HG03378 (cell line): ENCODE results near the gene PPP1R14D.

Source experiments
- ATAC-seq: cut with Tn5 transposase; IDR thresholded peaks from one replicate; pipeline ENCODE4 v1.9.1; 2021; ENCODE audit warnings: mild to moderate bottlenecking, moderate library complexity; ENCODE audit not compliant: unreplicated experiment

PPP1R14D gene

DNA sequence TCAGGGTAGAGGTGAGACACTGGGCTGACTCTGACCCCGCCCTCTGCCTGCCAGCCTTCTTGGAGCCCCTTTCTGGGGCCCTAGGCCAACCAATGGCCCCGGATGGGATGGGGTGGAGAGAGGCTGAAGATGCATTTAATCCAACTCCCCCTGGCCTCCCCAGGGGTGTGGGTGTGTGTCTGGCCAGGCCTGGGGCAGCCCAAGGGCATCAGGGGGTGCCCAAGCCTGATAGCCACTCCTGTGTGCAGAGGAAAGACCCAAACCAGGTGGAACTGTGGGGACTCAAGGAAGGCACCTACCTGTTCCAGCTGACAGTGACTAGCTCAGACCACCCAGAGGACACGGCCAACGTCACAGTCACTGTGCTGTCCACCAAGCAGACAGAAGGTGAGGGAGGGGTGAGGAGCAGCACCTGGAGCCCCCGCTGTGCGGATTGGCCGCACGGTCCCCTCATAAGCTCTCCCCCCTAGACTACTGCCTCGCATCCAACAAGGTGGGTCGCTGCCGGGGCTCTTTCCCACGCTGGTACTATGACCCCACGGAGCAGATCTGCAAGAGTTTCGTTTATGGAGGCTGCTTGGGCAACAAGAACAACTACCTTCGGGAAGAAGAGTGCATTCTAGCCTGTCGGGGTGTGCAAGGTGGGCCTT lies 24.9 kb upstream of the PPP1R14D start:
- no peak for ATAC-seq

DNA sequence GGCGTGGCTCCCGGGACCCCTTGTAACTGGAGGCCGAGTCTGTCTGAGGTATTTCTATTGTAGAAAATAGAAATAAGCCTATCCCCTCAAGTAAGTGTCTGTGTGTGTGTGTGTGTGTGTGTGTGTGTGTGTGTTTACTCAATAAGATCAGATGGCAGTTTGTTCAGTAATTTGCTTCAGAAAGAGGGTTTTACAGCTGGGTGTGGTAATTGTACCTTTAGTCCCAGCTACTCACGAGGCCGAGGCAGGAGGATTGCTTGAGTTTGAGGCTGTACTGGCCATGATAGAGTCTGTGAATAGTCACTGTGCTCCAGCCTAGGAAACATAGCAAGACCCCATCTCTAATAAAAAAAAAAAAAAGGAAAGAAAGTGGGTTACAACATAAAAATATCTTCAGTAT lies 24.0 kb upstream of the PPP1R14D start:
- no peak for ATAC-seq

DNA sequence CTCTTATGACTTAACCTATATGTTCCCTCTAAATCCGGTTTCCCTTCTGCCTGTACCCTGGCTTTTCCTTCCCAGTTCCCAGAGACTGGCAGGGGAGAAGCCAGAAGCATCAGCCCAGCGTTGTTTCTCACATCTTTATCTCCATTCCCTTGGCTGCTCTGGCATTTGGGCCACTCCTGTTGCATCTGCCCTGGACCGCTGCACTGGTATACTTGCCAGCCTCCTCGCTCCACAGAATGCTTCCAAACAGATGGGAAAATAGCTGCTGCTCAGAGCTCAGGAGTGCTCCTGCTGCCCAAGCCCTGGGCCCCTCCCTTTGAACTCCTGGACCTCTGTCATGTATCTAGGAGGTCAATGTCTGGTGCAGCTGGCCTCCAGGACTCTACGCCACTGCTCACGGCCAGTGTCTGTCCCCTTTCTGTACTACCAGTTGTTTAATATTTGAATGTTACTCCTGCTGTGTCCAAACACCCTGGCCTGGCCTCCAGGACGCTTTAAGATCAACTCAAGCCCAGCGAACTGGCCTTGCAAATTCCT lies 22.1 kb upstream of the PPP1R14D start:
- ATAC-seq = no peak

DNA sequence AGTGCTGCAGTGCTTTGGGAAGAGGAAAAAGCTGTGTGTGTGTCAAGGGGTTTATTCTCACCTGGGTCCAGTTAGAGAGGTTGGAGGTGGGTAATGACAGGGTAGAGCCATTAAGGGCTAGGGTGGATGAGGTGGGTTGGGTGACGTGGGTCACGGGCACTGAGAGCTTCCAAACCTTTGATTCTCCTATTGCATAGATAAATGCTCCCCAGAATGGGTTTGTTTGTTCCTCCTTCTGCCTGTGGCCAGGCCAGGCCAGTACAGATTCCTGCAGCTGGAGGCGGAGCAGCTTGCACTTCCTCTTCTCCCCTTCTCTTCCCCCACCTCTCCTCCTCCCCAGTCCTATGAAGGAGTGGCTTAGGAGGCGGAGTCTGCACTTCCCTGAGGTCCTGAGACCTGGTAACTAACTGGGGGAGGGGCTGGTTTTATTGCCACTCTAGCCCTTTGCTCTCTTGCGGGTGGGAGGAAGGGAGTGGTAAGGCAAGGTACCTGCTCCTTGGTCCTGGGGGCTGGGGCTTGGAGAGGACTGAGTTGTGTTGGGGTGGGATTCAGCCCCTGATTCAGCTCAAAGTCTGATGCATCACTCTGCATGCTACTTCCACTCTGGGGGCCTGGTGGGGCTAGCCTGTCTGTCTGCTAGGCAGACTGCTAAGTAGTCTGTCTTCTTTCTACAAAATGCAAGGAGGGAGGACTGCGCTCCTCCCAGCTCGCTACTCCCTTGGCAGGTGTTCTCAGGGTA lies 18.9 kb upstream of the PPP1R14D start:
- ATAC-seq = peak; percentile 51

DNA sequence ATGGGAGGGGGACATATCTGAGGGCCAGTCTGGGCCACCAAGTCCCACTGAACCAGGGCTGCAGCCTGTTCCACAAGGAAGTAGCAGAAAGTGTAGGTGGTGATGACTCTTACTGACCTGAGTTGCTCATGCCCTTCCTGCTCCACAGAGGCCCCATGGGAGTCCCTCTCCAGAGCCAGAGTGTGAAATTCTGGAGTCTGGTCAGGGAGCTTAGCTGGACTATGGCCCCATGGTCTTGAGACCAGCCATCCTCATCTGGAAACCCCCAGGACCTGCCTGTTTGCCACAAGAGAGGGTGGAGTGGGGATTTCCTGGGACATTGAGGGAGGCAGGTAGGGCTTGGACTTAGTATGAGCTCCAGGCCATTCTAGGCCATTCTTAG lies 18.3 kb upstream of the PPP1R14D start:
- ATAC-seq = no peak

DNA sequence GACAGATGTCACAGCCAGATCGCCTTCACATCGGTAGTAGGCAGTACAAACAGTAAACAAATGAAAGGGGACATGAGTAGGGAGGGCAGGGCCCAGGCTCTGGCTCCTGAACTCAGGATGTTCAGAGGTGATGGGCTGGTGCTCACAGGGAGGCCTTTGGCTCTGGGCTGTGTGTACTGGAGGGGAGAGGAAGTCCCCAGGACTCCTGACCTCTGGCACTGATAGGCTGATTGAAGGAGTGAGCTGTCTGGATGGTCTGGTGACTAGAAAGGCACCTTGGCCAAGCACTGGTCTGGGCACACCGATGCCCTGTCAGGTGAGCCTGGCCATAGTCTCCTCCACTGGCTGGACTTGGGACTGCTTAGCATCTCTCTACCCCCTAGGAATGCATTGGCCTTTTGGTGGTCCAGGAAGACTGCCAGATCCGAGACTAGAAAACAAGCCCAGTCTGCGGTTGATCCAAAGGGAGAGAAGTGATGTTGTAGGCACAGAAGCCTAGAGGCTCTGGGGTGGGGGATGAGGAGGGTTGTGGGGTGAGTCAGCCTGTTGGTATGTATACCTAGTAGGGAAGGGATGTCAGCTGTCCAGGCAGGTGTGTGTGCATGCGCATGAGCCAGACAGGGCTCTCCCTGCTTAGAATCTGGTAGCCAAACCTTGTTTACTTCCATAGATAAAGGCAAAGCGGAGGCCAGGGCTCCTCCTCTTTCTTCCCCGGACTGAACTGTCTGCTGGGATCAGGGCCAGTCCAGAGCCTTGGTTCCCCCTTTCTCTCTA lies 17.2 kb upstream of the PPP1R14D start:
- ATAC-seq = no peak

DNA sequence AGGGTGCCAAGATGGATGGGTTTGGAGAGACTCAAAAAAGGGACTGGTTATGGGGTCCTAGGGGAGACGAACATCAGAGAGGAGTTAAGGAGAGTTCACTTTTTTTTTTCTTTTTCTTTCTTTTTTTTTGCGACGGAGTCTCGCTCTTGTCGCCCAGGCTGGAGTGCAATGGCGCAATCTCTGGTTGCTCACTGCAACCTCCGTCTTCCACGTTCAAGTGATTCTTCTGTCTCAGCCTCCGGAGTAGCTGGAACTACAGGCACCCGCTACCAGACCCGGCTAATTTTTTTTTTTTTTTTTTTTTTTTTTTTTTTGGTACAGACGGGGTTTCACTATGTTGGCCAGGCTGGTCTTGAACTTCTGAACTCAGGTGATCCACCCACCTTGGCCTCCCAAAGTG lies 16.5 kb upstream of the PPP1R14D start:
- no peak for ATAC-seq

DNA sequence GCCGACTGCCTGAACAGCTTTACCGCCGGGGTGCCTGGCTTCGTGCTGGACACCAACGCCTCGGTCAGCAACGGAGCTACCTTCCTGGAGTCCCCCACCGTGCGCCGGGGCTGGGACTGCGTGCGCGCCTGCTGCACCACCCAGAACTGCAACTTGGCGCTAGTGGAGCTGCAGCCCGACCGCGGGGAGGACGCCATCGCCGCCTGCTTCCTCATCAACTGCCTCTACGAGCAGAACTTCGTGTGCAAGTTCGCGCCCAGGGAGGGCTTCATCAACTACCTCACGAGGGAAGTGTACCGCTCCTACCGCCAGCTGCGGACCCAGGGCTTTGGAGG lies 16.2 kb upstream of the PPP1R14D start:
- no peak for ATAC-seq

DNA sequence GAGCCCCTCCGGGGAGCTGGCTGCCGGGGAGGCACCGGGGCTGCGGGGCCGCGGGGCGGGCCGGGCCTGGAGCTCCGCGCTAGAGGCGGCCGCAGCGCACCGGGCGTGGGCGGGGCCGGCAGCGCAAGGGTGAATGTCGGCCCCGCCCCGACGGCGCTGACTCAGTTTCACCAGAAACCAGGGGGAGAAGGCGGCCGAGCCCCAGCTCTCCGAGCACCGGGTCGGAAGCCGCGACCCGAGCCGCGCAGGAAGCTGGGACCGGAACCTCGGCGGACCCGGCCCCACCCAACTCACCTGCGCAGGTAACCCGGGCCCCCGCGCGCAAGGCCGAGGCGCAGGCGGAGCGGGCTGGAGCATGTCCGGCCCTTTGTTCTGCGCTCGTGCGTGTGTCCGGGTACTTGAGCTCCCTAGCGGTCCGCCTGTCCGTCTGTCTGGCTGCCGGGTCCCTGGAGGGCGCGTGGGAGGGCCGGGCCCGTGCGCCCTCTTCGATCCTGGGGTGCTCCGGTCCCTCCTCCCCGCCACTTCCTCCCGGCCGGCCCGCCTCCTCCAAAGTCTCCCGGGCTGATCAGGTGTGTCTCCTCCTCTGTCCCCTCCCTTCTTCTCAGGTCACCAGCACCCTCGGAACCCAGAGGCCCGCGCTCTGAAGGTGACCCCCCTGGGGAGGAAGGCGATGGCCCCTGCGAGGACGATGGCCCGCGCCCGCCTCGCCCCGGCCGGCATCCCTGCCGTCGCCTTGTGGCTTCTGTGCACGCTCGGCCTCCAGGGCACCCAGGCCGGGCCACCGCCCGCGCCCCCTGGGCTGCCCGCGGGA lies 15.6 kb upstream of the PPP1R14D start, which contains the start of gene SPINT1:
Gene SPINT1, plus strand, starts transcription at position 164 of the 811 bp plus-strand sequence. Its CDS starts 507 bp downstream, at position 671.
- ATAC-seq = no peak

DNA sequence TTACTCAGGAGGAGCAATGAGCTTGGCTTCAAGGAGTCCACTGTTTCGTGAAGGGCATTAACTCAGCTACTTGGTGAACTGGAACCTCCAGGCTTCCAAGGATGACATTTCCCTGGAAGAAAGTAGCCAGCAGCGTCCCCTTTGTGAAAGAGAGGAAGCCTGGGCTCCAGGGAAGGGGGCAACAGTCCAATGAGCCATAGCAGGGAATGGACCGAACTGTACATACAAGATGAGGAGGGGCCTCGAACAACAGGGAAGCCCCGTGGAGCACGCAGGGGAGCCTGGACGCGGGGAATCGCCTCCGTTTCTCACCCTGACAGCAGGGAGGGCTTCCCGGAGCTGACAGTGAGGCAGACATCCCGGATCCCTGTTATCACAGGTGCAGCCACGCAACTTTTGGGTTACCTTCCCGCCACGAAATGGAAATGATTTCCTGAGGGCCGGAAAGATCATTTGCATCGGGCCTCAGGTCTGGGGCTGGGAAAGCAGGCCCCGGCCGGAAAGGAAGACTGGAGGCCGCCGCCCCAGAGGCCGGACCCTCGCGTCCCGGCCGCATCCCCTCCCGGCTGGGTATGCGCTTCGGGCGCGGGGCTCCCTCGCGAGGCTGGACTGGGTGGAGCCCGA lies 14.9 kb upstream of the PPP1R14D start:
- no peak for ATAC-seq

DNA sequence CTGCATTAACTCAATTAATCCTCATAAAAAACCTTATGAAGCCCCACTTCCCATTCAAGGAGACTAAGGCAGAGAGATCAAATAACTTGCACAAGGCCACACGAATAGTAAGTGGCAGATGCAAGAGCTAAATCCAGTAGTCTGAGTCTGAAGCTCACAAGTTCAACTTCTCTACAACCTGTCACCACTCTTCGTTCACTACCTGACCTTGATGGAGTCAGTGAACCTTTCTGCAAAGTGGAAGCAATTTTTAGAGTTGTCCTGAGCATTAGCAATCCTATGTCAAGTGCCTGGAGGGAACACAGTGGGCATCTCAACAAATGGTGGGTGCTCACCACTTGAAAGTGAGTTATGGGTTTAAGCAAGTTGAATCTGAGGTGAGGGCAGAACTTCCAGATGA lies 13.2 kb upstream of the PPP1R14D start:
- ATAC-seq = no peak

DNA sequence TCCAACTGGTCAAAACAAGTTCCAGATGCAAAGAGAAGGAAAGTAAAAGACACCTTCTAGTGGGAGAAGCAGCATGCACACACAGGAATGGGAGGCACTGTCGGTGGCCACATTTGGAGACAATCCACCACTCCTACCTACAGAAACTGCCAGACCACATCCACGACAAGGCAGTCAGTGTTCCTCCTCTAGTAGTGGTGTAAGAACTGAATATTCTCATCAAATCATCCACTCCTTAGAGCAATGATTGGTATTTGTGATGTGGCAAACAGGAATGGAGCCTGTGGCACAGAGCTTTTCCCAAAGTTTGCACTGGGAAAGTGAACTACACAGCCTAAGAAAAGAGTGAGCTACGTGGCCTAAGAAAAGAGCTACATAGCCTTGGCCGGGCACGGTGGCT lies 10.2 kb upstream of the PPP1R14D start:
- ATAC-seq = no peak

DNA sequence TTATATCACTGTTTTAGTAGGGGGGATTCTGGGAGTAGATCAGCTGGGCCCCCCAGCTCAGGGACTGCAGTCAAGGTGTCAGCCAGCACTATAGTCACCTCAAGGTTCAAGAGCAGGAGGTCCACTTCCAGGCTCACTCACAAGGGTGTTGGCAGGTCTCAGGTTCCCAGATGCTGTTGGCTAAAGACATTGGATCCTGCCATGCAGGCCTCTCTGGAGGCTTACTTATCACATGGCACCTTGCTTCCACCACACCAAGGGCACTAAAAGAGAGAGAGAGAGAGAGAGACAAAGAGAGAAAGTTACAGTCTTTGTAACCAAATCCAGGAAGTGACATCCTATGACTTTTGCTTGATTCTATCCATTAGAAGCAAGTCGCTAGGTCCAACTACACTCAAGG lies 7.5 kb upstream of the PPP1R14D start:
- ATAC-seq = no peak

DNA sequence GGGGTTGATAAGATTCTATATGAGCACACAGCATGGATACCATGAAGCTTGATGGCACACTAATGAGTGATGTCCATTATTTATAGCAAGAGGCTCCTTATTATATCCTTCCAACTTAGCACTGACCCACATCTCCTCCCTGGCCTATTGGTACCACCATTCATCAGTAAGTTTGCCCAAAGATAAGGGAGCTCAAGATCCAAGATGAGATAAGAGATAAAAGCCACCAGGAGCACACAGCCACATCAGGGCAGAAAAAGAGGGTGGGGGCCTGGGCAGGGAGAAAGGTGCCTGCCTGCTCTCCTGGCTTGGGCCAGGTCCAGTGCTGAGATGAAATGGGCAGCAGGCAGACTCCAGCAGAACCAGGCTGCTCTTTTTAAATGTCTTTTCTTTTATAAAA lies 4.4 kb upstream of the PPP1R14D start:
- ATAC-seq = no peak

DNA sequence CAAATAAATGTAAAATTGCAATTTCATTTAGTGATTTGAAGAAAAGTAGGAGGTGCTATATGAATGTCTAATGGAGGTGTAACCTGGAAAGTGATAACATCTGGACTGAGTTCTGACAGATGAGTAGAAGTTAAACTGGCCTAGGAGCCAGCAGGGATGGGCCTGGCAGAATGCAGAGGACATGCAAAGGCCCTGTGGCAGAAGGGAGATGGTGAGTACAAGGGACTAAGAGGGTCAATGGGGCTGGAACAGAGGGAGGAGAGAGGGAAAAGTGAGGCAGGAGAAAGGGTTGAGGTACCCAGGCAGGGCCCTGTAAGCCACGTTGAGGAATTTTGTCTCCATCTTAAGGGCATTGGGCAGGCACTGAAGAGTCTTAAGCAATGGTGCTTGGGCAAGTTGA lies 3.4 kb upstream of the PPP1R14D start:
- no peak for ATAC-seq

DNA sequence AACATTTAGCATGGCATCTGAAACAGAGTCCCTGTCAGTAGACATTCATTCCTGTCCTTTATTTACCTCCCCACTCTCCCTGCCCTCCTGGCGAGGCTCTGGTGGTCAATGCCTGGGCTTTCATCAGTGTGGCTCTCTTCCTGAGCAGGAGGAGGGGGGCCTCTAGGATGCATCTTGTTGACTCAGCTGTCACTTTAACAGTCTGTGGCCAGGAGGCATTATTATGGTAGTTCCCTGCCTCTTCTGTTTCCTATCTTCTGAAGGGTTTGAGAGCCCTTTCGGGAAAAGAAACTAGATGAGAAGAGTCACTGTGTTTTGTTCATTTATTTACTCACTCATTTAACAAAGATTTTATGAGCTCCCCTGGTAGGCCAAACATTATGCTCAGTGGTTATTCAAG lies 2.4 kb upstream of the PPP1R14D start:
- no peak for ATAC-seq

DNA sequence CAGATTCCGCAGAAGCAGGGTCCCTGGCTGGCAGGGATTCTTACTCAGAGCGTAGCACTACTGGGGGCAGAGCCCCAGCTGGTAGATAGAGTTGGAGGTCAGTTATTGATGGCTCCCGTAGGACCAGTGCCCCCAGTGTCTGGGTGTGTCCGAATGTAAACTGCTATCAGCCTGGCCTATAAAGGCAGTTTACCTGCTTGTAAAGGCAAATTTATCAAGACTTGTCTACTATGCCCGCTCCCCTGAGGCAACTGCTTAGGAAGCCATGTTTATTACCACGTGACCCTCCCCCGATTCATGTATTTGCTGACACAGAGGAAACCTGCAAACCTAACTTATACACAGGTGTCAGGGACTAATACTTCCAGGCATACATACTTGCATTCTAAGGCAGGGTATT lies 607 bp upstream of the PPP1R14D start:
- ATAC-seq = no peak

DNA sequence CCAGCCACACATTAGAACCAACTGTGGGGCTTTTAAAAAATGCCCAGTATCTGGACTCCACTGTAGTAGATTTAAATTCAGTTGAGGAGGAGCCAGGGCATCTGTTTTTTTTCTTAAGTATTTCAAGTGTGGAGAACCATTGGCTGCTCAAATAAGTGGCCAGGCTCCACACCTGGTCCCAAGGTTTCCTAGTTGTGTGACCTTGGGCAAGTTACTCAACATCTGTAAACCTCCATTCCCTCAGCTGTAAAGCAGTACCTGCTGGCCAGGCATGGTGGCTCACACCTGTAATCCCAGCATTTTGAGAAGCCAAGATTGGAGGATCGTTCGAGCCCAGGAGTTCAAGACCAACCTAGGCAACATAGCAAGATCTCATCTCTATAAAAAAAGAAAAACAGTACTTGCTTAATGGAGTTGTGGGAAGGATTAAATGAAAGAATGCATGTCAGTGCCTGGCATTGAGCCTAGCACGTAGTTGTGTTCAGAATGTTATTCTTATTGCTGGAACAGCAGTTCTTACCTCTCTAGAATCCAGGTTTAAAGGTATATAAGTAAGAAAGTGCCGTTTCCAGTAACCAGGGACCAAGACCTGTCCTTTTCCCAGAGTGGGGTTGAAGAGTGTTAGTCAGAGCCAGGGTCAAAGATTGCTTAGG lies 2.0 kb downstream of the PPP1R14D start:
- no peak for ATAC-seq

DNA sequence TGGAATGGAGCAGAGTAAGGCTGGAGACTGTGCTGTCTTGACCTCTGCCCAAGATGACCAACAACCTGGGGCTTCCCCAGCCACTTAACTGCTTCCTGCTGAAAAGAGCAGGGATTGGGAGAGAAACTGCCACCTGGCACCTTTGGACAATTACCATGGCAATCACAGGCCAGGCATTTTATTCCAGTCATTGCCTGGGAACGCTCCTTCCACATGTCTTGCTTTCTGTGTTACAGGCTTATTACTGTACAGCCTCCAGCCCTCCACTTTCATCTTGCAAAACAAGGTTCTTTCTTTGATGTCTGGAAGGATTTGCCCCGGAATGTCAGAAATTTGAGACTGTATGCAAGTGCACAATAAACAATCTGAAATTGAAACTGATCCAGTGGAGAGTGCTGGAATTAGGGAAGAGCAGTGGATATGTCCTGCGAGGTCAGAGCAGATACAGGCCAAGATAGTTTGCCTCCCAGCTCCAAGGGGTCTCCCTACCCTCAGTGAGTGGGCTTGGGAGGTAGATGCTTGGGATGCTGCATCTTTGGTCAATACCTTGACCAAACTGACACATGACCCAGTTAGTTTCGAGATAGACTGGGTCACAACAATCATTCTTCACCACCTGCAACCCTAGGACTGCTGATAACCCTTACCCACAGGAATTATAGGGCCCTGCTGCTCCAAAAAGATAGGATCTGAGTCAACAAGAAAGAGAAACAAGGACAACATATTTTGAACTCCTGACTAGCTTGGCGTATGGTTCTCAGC lies 2.7 kb downstream of the PPP1R14D start:
- ATAC-seq = no peak
